Mesenchymal stem cell (in vitro differentiated cells and primary cell): Measurements from ENCODE around the gene ITGB7.

Source experiments
- DNase-seq: peaks from one replicate; pipeline ENCODE4 v3.0.0-alpha.2; 2013
- H2AFZ ChIP-seq: one replicate; pipeline ENCODE4 v1.6.1; 2013; ENCODE audit warnings: low read depth, mild to moderate bottlenecking, control low read depth, inconsistent platforms, low read length, moderate library complexity
- H2AK5ac ChIP-seq: 2 replicates; pipeline ENCODE4 v1.6.1; 2013; ENCODE audit warnings: low read length, moderate library complexity, mild to moderate bottlenecking, inconsistent platforms; ENCODE audit not compliant: severe bottlenecking
- H2BK120ac ChIP-seq: one replicate; pipeline ENCODE4 v1.6.1; 2013; ENCODE audit warnings: low read depth, mild to moderate bottlenecking, inconsistent platforms, low read length, moderate library complexity
- H2BK12ac ChIP-seq, 2 experiments: one replicate each; pipeline ENCODE4 v1.6.1; 2013; ENCODE audit warnings: inconsistent platforms in 2 of 2, low read length in 2 of 2, mild to moderate bottlenecking in 2 of 2, moderate library complexity in 2 of 2, control low read depth in 1 of 2
- H2BK15ac ChIP-seq: one replicate; pipeline ENCODE4 v1.6.1; 2013; ENCODE audit warnings: mild to moderate bottlenecking, low read depth, inconsistent platforms; ENCODE audit not compliant: poor library complexity, severe bottlenecking
- H2BK5ac ChIP-seq: 2 replicates; pipeline ENCODE4 v1.6.1; 2013; ENCODE audit warnings: low read depth, mild to moderate bottlenecking, low read length, control low read depth, inconsistent platforms; ENCODE audit not compliant: poor library complexity, severe bottlenecking
- H3K14ac ChIP-seq, 2 experiments: one replicate each; pipeline ENCODE4 v1.6.1; 2013; ENCODE audit warnings: inconsistent platforms in 2 of 2, low read length in 2 of 2, control low read depth in 1 of 2, mild to moderate bottlenecking in 1 of 2, moderate library complexity in 1 of 2
- H3K18ac ChIP-seq, 2 experiments: one replicate each; pipeline ENCODE4 v1.6.1; 2013; ENCODE audit warnings: inconsistent platforms in 2 of 2, low read length in 2 of 2, control low read depth in 1 of 2, low read depth in 1 of 2, mild to moderate bottlenecking in 1 of 2
- H3K23ac ChIP-seq, 2 experiments: one replicate each; pipeline ENCODE4 v1.6.1; 2013; ENCODE audit warnings: inconsistent platforms in 2 of 2, low read length in 2 of 2, mild to moderate bottlenecking in 2 of 2, moderate library complexity in 2 of 2, control low read depth in 1 of 2
- H3K27ac ChIP-seq: 2 replicates; pipeline ENCODE4 v1.5.1; 2013; ENCODE audit warnings: mild to moderate bottlenecking, moderate library complexity, low read length, control low read depth, inconsistent platforms; ENCODE audit not compliant: poor library complexity, severe bottlenecking
- H3K27me3 ChIP-seq, 2 experiments: 2 replicates each; pipeline versions ENCODE4 v1.6.1 to v1.7.0; 2013; ENCODE audit warnings: low read length in 2 of 2, mild to moderate bottlenecking in 2 of 2, moderate library complexity in 2 of 2, control low read depth in 1 of 2, inconsistent platforms in 1 of 2; ENCODE audit not compliant: control insufficient read depth in 1 of 2, insufficient read depth in 1 of 2
- H3K36me3 ChIP-seq, 2 experiments: 2 replicates each; pipeline versions ENCODE4 v1.6.1 to v1.7.0; 2013; ENCODE audit warnings: low read length in 2 of 2, control low read depth in 1 of 2, inconsistent platforms in 1 of 2, low read depth in 1 of 2, mild to moderate bottlenecking in 1 of 2; ENCODE audit not compliant: insufficient read depth in 2 of 2, control insufficient read depth in 1 of 2
- H3K4ac ChIP-seq, 2 experiments: one replicate each; pipeline ENCODE4 v1.6.1; 2013; ENCODE audit warnings: inconsistent platforms in 2 of 2, low read length in 2 of 2, mild to moderate bottlenecking in 2 of 2, moderate library complexity in 2 of 2, control low read depth in 1 of 2, low read depth in 1 of 2
- H3K4me1 ChIP-seq: 2 replicates; pipeline ENCODE4 v1.6.1; 2013; ENCODE audit warnings: low read depth, low read length, control low read depth; ENCODE audit not compliant: control insufficient read depth, insufficient read depth
- H3K4me2 ChIP-seq: 2 replicates; pipeline ENCODE4 v1.6.1; 2013; ENCODE audit warnings: low read length, mild to moderate bottlenecking, inconsistent platforms; ENCODE audit not compliant: poor library complexity, severe bottlenecking
- H3K4me3 ChIP-seq, 2 experiments: 2 replicates each; pipeline versions ENCODE4 v1.5.1 to v1.7.0; 2013; ENCODE audit warnings: low read length in 2 of 2, mild to moderate bottlenecking in 2 of 2, control low read depth in 1 of 2, low read depth in 1 of 2; ENCODE audit not compliant: insufficient read depth in 1 of 2
- H3K79me1 ChIP-seq: replicated peaks from 2 replicates; pipeline ENCODE4 v1.6.1; 2013; ENCODE audit warnings: mild to moderate bottlenecking, control low read depth, low read length, inconsistent platforms; ENCODE audit not compliant: poor library complexity, severe bottlenecking
- H3K9ac ChIP-seq: 2 replicates; pipeline ENCODE4 v1.7.0; 2013; ENCODE audit warnings: mild to moderate bottlenecking, low read length, moderate library complexity
- H3K9me3 ChIP-seq: 2 replicates; pipeline ENCODE4 v1.7.0; 2013; ENCODE audit warnings: mild to moderate bottlenecking, low read length; ENCODE audit not compliant: control insufficient read depth
- H4K8ac ChIP-seq: one replicate; pipeline ENCODE4 v1.6.1; 2013; ENCODE audit warnings: inconsistent platforms, mild to moderate bottlenecking, low read length, moderate library complexity
- H4K91ac ChIP-seq: one replicate; pipeline ENCODE4 v1.6.1; 2013; ENCODE audit warnings: mild to moderate bottlenecking, low read length, inconsistent platforms
- WGBS: methylation state at CpG from one replicate; pipeline ENCODE4 v1.1.7; 2013; ENCODE audit warnings: mixed read lengths; 5-methylcytosine and 5-hydroxymethylcytosine counted together

ITGB7 gene

DNA sequence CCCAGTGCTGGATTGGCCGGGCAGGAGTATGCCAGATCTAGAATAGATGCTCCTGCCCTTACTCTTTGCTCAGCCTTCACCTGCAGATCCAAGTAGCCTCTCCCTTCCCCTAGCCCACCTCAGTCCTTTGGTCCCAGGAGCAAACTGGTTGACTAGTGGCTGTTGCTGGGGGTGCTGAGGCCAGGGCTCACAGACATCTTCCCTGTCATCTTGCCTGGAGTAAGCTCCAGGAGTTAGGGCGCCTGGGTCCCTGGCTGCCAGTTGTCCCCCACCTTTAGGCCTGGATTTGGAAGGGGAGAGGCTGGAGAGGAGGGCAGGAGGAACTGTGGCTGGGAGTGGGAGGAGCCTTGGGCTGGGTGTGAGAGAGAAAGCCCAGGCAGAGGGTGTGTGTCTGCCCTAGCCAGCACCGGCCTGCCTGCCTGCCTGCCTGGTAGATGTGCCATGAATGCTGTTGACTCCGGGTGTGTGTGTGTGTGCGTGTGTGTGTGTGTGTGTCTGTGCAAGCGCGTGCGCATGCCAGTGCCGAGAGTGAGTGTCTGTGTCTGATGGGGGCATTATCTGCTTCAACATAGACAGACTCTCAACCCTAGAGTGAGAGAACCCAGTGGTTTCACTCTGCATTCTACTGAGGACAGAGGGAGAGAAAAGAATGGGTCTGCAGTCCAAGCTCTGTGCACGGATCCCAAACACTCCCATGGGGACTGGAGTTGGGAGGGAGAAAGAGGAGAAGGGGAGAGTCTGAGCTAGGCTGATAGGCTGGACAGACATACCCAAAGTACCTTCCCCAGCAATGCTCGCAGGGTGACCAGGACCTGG is 25.8 kb upstream of the ITGB7 start:
- H3K36me3 ChIP-seq = peaks cover 5% of the 10 kb centered on the region in 2 experiments
- no peak overlapping the region for H3K23ac ChIP-seq
- 32% methylated on average over 6 of the region's 11 CpGs for WGBS
- no peak overlapping the region for H3K27ac ChIP-seq
- no peak overlapping the region for H2BK5ac ChIP-seq
- H3K18ac ChIP-seq = peak overlapping the region; percentile 64 to 70
- peak overlapping the region in 1 of 2 experiments; percentile 80 for H3K14ac ChIP-seq
- H4K8ac ChIP-seq = peak overlapping the region; percentile 70
- H3K9ac ChIP-seq = peak overlapping the region; percentile 81
- H2AFZ ChIP-seq = peak overlapping the region; percentile 6
- peak overlapping the region; percentile 73 for H4K91ac ChIP-seq
- H3K4me2 ChIP-seq = peak overlapping the region; percentile 68
- peak overlapping the region; percentile 45 to 82 for H3K4me3 ChIP-seq
- H2BK12ac ChIP-seq = peak overlapping the region; percentile 33 to 52
- no peaks in the 10 kb centered on the region for H3K9me3 ChIP-seq
- peaks cover 29% of the 10 kb centered on the region for H3K4me1 ChIP-seq
- no peak overlapping the region for H2AK5ac ChIP-seq
- H2BK120ac ChIP-seq = peak overlapping the region; percentile 42
- H3K27me3 ChIP-seq = peaks cover 0 to 40% of the 10 kb centered on the region in 2 experiments
- H3K79me1 ChIP-seq = peaks cover 8% of the 10 kb centered on the region
- H3K4ac ChIP-seq = peak overlapping the region; percentile 34 to 46
- H2BK15ac ChIP-seq = peak overlapping the region; percentile 74
- DNase-seq = peak; percentile 47

- peak within 1 kb of the TSS; percentile 80 for H3K4me2 ChIP-seq
- peak within 1 kb of the TSS; percentile 13 for H2AK5ac ChIP-seq
- H4K91ac ChIP-seq = peak within 1 kb of the TSS; percentile 89
- no peak within 1 kb of the TSS for H3K23ac ChIP-seq
- peaks cover 30% of the 10 kb centered on the region for H3K4me1 ChIP-seq
- peak within 1 kb of the TSS; percentile 46 to 84 for H3K4ac ChIP-seq
- peaks cover 0 to 39% of the 10 kb centered on the region in 2 experiments for H3K27me3 ChIP-seq
- DNase-seq = peak; percentile 51
- peak within 1 kb of the TSS; percentile 84 for H3K9ac ChIP-seq
- peak within 1 kb of the TSS; percentile 34 to 63 for H2BK12ac ChIP-seq
- H2BK120ac ChIP-seq = peak within 1 kb of the TSS; percentile 42
- H3K36me3 ChIP-seq = peaks cover 9 to 11% of the 10 kb centered on the region in 2 experiments
- peak within 1 kb of the TSS; percentile 69 to 80 for H3K14ac ChIP-seq
- no peak within 1 kb of the TSS for H3K27ac ChIP-seq
- H3K4me3 ChIP-seq = peak within 1 kb of the TSS; percentile 67 to 89
- H3K79me1 ChIP-seq = peaks cover 8% of the 10 kb centered on the region
- peak within 1 kb of the TSS; percentile 35 for H2BK5ac ChIP-seq
- peak within 1 kb of the TSS; percentile 64 to 72 for H3K18ac ChIP-seq
- no peaks in the 10 kb centered on the region for H3K9me3 ChIP-seq
- peak within 1 kb of the TSS; percentile 91 for H4K8ac ChIP-seq
- 8% methylated on average over 7 of the region's 44 CpGs for WGBS
- peak within 1 kb of the TSS; percentile 48 for H2AFZ ChIP-seq
- peak within 1 kb of the TSS; percentile 74 for H2BK15ac ChIP-seq
Measured at GRCh38 chr12:53231921-53232645, 25.0 kb upstream of the ITGB7 start, which contains the start of gene RARG. RARG (minus strand) TSS chr12:53232209; CDS start chr12:53227545, 4,664 bp downstream.

- no peak for DNase-seq
- Histone ChIP-seq H3K4me2 (peak overlapping the region; percentile 80), H4K91ac (peak overlapping the region; percentile 89), H2BK15ac (peak overlapping the region; percentile 73), H3K23ac (no peak overlapping the region), H2AFZ (peak overlapping the region; percentile 48), H4K8ac (peak overlapping the region; percentile 91), H2AK5ac (no peak overlapping the region), H2BK120ac (peak overlapping the region; percentile 42), H3K18ac (peak overlapping the region; percentile 10 to 72), H3K4ac (peak overlapping the region in 1 of 2 experiments; percentile 84), H3K9me3 (no peaks in the 10 kb centered on the region), H3K4me3 (peak overlapping the region; percentile 67 to 89), H3K36me3 (peaks cover 13 to 15% of the 10 kb centered on the region in 2 experiments), H2BK12ac (peak overlapping the region in 1 of 2 experiments; percentile 34), H3K14ac (peak overlapping the region; percentile 69 to 78), H3K27ac (no peak overlapping the region), H3K9ac (peak overlapping the region; percentile 84), H3K27me3 (peaks cover 0 to 35% of the 10 kb centered on the region in 2 experiments), H3K4me1 (peaks cover 30% of the 10 kb centered on the region), H3K79me1 (peaks cover 8% of the 10 kb centered on the region), H2BK5ac (peak overlapping the region; percentile 35)
- WGBS = 0% methylated on average over 9 of the region's 9 CpGs
Measured at GRCh38 chr12:53231671-53231920, 24.5 kb upstream of the ITGB7 start.
